HG02798 (cell line): ENCODE results near the gene BMP10.

Experiments
- ATAC-seq: cut with Tn5 transposase; IDR thresholded peaks from one replicate; pipeline ENCODE4 v1.9.1; 2021; ENCODE audit warnings: mild to moderate bottlenecking; ENCODE audit not compliant: unreplicated experiment, poor library complexity

The BMP10 gene

DNA sequence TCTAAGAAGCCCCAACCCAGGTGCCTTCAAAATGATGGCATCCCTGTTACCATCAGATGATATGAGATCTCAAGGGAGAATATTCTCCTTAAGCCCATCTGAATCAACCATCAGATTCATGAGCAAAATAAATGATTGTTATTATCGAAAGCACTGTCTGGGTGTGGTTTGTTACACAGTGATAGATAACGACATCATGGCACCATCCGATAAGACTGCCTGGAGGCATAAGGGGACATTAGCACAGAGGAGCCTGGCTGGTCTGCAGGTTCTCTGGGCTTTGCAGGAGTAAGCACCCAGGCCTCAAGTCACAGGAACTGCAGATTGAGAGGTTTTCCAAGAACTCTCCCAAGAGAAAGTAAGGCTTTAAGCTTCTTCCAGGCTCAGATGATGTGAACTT, 15.6 kb downstream of the BMP10 start:
- no peak for ATAC-seq

DNA sequence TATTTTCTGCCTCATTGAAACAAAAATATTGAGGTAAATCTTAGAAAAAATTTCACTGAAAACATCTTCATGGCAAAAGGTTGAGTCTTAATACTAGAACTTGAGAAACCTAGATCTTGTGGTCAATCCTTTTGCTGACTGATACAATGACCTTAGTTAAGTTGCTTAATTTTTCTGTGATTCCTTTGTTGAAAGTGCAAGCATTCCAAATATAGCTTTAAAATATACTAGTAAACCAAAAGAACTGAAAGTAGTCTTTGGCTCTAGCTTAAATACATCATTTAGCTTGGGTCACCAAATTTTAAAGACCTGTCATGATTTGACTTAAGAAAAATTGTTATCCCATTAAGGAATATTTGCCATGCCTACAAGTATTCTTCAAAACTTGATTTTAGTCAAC, 16.7 kb downstream of the BMP10 start:
- no peak for ATAC-seq

DNA sequence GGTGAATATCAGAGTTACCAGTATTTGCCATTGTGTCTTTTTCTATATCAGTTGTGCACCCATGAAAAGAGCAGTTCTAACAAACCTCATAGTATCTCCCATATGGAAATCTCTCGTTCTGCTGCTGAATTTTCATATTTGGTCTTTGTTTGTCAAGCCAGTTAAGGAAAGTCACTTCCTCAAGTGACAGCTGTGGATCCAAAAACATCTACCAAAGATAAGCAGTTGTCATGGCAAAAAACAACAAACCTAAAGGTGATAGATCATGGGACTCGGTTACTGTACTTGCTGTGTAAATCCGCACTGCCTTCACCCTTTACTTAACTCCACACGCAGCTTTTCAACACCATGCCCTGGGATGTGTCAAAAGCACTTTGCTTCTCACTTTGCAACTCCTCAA, 17.3 kb downstream of the BMP10 start:
- no peak for ATAC-seq

DNA sequence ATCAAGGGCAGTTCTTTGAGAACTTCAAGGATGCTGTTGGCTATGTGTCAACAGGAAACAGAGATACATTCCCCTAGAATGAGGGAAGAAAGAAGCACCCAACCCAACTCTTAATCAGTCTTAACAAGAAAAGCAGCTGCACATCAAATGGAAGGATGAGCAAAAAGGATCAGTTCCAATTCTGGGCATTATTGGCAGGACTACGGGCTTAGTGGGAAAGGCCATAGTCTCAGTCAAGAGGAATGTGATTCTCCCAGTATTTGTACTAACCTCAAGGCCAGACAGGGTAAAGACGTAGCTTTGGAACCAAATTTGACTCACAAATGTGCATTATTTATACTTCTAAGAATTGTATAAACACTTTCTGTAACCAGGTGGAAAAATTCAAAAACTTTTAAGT, 18.2 kb downstream of the BMP10 start:
- no peak for ATAC-seq

DNA sequence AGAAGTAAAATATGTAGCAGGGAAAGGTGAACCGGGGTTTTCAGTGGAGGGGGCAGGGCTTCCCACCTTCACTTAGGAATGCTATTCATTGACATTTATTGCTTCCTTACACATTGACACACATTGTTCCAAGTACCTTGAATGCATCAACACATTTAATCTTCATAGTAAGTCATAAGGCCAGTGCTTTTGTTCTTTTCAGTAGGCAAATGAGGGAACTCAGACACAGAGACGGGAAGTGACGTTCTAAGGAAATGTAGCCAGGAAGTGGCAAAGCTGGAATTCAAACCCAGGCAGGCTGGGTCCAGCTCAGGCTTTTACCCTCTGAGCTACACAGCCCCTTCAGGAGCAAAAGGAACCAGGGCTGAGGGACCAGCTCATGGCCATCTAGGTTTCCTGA, 20.7 kb downstream of the BMP10 start:
- no peak for ATAC-seq

DNA sequence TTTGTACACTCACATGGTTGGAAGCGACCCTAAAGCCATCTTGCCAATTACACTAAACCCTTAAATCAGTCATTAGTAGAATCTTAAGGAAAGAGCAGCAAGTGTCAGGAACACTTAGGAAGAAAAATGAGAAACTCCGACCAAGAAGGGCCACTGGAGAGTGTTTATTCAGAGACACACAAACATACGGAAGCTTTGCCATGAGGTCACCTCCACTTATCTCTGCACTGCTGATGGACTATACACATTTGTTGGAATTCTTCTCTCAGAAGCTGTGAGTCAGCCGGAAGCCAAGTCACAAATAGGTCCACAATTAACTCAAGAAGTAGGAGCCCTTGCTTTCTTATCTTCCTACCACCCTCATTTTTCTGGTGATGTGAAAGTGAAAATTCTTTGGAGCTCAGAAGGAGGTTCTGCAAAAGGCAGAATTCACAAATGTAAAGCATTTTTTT, 21.6 kb downstream of the BMP10 start:
- no peak for ATAC-seq

DNA sequence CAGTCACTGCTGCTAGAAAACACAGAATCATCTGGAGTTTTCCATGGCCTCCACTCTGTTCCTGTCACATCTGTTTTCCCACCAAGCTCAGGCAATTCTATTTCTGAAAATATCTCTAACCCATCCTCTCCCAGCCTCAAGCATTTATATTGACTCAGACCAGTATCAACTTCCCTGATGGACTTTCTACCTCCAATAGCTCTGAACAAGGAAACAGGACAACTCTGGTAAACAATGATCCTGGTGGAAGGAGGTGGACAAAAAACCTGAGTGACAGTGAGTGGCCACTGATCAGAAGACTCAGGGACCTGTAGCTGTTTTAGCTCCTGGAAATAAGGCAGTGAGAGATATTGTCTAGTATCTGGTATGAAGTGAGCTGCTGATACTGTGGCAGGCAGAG, 23.4 kb downstream of the BMP10 start:
- no peak for ATAC-seq

DNA sequence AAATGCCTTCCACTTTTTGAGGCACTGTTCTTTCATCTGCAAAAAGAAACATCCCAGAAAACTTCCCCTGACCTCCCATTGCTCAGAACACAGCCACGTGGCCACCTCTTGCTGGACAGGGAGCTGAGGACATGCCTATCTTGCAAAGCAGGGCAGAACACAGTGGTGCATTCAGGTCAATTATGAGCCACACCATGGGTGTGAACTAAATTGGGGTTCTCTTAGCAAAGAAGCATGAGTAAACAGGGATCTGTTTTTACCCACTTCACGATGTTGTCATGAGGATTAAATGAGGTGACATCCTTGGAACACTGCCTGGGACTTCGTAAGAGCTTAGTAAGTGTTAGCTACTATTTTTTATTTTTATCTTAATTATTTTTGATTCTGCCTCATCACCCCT, 25.1 kb downstream of the BMP10 start:
- ATAC-seq, result no peak

DNA sequence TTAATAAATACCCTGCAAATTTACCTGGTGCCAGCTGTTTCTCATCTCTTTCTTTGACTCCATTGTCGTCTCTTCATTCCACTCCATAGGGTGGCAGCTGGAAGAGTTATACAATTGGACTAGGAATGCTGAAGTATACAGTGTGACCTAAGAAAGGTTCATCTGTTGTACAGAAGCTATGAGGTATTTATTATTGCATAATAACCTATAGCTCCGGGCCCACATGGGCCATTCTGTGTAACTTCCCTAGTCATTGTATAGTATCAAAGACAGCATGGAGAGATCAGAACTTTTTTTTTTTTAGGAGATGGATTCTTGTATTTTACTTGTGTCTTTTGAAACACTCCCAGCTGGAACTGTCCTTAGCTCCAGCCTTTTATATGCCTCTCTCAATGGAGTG, 26.2 kb downstream of the BMP10 start:
- no peak for ATAC-seq

DNA sequence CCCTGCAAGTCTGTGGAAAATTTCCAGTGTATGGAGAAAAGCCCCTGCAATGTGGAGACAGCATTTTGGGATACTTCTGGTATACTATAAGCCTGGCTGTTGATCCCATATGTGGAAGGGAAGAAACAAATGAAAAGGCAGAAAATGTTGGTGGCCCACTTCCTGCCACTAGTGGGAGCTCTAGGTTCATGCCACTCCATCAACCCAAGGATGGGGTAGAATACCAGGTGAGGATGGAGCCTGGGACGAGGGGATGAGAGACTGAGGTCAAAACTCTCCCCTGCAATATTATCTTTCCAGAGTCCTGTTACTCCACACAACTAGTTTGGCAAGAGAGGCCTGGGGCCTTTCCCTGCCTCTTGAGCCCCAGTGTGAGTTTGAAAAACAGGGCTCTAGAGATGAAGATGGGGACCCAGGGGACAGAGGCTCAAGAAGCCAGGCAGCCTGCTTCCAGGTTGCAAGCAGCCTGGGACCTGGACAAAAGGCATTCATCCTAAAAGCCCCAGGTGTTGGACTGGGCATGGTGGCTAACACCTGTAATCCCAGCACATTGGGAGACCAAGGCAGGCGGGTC, 31.9 kb downstream of the BMP10 start:
- ATAC-seq, result no peak

DNA sequence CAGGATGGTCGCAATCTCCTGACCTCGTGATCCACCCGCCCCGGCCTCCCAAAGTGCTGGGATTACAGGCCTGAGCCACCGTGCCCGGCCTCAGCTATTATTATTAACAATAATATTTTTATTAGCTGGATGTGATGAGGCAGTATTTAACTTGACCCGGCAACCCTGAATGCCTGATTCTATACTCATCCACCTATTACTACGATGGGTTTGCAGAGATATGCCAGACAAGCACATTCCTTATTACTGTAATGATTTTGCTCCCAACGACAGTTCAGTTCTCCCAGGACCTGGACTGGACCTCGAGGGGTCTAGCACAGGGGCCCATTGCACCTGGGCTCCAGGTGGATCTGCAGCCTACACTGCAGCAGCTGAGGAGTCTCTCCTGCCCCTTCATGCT, 32.6 kb downstream of the BMP10 start:
- no peak for ATAC-seq

DNA sequence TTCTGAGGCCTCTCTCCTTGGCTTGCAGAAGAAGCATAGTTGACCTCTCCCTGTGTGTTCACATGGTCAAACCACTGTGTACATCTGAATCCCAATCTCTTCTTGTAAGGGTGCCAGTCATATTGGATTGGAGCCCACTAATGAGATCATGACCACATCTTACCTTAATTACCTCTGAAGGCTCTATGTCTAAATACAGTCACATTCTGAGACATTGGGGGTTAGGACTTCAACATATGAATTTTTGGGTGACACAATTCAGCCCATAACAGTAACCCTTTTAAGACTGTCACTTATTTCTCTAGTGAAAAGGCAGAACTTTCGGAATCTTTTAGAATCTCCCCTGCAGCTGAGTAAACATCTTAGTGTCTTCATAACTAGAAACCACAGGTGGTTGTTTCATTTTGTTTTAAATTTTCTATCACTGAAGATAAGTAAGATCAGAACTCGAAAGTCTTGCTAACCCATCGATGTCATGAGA, 33.3 kb downstream of the BMP10 start:
- peak; percentile 63 for ATAC-seq

DNA sequence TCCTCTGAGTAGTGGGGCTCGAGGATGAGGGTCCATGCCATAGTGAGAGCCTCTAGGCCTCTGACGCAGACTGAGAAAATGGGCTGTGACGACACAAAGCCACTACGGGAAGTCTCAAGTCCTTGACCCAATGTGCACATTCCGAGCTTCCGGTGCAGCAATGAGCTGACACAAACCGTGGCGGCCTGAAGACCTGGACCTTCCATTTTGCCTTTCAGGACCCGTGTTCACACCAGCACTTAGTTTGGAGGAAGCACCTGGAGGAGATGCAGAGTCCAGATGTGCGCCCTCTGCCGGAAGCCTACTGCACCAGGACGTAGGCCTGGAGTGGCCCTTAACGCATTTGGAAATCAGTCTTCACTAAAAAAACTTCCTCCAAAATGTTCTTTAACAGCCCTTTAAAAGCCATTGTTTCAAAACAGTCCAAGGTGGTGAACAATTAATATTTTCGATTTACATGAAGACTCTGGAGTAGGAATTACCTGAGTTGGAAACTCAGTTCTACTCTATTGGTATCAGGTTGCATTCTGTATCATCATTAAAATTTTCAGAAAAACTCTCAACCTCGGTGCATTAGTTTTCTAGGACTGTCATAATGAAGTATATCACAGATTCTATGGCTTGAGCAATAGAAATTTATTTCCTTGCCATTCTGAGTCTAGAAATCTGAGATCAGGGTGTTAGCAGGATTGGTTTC, 33.9 kb downstream of the BMP10 start:
- ATAC-seq, result peak; percentile 48

DNA sequence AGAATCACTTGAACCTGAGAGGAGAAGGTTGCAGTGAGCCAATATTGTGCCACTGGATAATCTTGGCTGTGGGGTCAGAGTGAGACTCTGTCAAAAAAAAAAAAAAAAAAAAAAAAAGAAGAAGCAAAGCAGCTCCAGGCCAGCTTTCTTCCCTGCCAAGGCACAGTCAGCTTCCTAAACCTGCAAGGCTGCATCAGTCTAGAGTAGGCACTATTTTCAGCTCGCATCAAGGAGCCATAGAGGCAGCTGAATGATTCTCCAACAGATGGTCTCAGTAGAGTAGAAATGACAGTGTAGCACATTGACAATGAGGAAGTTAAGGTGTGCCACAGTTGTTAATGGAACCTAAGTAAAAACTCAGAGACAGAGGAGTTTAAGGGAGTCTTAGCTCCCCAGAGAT, 35.6 kb downstream of the BMP10 start:
- no peak for ATAC-seq

DNA sequence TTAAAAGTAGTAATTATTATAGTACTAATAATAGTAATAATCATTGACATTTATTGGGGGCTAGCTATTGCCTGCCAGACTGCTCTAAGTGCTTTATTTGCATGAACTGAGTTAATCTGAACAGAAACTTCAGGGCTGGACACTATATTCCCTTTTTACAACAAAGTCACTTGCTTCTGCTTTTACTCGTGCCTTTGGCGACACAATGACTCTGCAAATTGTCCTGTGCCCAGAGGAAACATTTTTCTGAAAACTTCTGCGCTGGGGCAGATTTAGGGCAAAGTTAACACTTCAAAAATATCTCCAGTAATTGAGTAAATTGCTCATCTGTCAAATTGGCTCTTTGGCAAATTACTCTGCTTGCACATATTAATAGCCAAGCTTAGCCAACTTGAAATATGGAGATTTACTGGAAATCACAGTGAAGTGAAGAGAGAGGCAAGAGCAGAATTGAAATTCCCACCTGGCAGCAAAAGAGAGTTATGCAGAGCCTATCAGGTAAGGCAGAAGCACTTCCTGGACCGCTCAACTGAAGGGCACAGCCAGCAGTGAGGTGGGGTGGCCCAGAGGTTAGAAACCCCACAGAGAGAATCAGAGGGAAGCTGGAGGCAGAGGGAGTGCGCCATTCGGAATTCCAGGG, 36.3 kb downstream of the BMP10 start:
- ATAC-seq, result no peak

DNA sequence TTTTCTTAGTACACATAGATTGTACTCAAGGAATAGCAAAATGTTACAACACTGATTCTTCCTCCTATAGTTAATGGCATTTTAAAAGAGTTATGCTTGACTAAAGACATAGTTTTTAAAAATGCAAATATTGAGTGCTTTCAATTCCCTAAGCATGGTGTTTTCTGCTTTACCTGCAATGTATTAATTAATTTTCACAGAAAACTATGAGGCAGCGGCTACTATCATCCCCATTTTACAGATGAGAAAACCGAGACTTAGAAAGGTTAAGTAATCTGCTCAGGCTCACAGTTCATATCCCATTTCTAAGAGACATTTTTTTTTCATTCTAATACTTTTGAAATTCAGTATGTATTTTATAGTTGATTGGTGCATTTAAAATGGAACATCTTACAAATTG, 38.0 kb downstream of the BMP10 start:
- ATAC-seq, result no peak

DNA sequence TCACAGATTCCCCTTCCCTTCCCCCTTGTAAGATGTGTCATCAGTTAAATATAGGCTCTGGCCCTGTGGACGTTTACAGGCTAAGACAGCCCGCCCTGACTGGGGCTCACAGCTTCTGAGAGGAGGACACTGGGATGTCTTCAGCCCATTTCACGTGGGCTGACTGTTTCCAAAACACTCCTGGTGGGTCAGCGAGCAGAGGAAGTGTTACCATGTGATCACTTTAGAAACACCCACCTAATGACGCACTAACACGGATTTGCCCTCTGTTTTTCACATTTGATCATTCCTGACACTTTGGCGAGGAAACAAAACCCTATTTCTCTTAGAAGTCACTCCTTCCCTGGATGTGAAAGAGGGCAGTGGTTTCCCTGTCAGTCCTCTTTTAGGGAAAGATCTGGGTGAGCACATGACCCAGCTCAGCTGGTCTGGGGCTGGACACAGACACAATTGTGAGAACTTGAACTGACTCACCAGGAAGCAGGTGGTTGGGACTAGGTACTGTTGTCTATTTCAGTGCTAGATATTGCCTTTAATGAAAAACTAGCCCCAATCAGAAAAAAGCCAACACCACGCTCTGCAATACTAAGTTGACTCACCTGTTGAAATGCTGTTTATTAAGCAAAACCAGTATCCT, 38.8 kb downstream of the BMP10 start:
- peak; percentile 76 for ATAC-seq

DNA sequence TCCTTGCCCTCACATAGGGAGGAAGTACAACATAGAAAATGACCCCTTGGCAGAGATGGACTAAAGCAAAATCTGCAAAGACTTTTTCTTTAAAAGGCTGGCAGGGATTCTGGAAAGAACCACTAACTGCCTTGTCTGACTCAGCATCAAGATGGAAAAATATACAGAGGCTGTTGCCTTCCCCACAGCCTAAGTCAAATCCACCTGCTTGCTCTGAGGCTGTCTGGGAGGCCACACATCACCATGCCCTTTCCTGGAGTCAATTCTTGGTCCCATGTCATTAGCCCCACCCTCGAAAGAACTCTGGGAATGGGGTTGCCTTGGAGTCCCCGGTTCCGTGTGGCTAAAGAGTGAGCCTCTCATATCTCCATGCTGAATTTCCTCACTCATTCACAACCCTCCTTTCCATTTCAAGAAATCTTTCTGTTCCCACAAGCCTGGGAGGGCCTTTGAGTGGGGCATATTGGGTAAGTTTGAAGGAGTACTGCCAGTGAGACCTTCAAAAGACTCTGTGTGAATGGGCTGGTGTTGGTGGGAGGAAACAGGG, 39.4 kb downstream of the BMP10 start:
- no peak for ATAC-seq

DNA sequence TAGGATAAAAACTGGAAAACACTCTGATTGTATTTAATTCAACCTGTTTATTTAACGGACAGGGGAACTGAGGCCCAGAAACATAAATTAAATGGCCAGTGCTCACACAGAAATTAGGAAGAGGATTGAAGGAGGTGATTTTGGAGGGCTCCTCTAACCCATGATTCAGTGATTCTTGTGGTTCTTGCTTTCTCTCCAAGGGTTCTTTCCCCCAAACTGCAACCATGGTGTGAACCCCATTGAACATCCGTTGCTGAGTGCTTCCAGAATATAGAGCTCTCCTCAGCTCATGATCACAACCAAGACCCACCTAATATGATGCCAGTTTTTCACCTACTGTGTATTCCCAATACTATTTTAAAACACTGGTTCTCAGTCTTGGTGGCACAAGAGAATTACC, 41.4 kb downstream of the BMP10 start:
- no peak for ATAC-seq

DNA sequence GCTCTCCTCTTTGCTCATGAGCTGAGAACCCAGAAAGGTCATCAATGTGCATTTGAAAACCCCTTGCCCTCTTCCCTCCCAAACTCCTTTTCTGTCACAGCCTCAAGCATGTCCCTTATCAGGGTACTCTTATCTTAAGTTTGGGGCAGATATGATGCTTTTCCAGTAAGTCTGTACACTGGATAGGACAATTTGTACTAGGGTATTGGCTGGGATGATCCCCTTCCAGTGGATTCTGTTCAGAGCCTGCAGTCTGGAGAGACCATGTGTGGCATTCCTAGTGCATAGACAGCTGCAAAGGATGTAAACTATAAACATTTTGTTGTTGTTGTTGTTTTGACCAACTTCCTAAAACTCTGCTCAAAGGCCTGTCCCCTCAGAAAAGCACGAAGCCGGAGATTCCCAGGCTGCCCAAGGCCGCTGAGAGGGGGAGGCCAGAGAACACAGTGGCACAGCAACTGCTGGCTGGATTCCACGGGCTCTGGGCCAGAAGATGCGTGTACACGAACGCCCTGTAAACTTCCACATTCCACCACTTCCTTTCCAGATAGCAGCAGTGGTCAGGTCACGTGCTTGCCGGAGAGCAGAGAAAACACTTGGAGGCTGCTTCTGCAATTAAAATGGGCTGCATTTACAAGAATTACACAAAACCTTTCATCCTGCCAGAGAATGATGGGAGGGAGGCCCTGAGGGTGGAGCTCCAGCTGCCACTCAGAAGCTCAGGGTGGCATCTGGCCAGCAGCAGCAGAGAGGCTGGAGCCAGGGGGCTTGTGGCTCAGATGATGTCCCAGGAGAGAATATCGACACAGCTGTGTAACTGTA, 42.1 kb downstream of the BMP10 start:
- ATAC-seq, result no peak
